ENCODE measurements around the gene FOXRED2. TPM values are rescaled to one million over a fixed set of nuclear protein-coding genes. Genes with fewer than 3 reads are reported as not detected.
"Not testable (repeated sequence)": the region's sequence is repeated elsewhere in the genome, so short reads cannot be mapped to it uniquely, and the experiment has no call there.

Gene FOXRED2
- polyA plus RNA-seq, 1 donor from 2014 or later, result 7.9 TPM

DNA sequence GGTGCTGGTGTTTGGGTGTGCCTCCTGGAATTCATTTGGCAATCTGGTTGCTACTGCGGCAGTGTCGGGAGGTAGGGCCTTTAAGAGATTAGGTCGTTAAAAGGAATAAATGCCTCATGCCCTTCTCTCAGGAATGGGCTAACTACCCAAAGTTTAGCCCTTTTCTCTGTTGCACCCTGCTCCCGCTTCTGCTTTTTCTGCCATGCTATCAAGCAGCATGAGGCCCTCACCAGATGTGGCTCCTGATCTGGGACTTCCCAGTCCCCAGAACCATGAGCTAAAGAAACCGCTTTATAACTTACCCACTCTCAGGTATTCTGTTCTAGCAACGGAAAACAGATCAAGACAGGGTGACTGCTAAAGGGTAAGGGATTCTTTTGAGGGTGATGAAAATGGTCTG is 15.8 kb upstream of the FOXRED2 start:
- Histone ChIP-seq H3K9ac (ENCODE audit: low read length) (no peak overlapping the region), H3K4me2 (ENCODE audit: low read length) (no peak overlapping the region)

GRCh38 chr22:36520423-36520822 is 13.6 kb upstream of the FOXRED2 start:
- peaks cover 4% of the 10 kb centered on the region for H3K36me3 ChIP-seq (ENCODE audit: insufficient read depth, low read length)
- H2AFZ ChIP-seq (ENCODE audit: low read depth, low read length), result no peak overlapping the region
- no peak overlapping the region for H3K27ac ChIP-seq (ENCODE audit: low read length)
- no peak overlapping the region for H3K4me3 ChIP-seq (ENCODE audit: low read length)
- no peaks in the 10 kb centered on the region for H3K27me3 ChIP-seq (ENCODE audit: insufficient read depth, low read depth, low read length)
- no peaks in the 10 kb centered on the region for H3F3A ChIP-seq (ENCODE audit: insufficient read depth, low read length, poor library complexity, severe bottlenecking)
- TF ChIP-seq MXI1 (conservative IDR thresholded peaks at IDR 0.05; ENCODE audit: poor library complexity, severe bottlenecking) (no peak), RAD21 (conservative IDR thresholded peaks at IDR 0.05) (no peak), EZH2 (IDR thresholded peaks at IDR 0.05; ENCODE audit: borderline replicate concordance, insufficient read depth, low read length, poor library complexity, severe bottlenecking) (no peak), REST (IDR thresholded peaks at IDR 0.05; ENCODE audit: borderline replicate concordance) (no peak), EP300 (conservative IDR thresholded peaks at IDR 0.05; ENCODE audit: poor library complexity, severe bottlenecking) (no peak), POLR2AphosphoS5 (IDR thresholded peaks at IDR 0.05) (no peak), SMC3 (conservative IDR thresholded peaks at IDR 0.05; ENCODE audit: poor library complexity) (no peak), TAF1 (IDR thresholded peaks at IDR 0.05; ENCODE audit: low read depth) (no peak)
- TF ChIP-seq, protein P1, sequence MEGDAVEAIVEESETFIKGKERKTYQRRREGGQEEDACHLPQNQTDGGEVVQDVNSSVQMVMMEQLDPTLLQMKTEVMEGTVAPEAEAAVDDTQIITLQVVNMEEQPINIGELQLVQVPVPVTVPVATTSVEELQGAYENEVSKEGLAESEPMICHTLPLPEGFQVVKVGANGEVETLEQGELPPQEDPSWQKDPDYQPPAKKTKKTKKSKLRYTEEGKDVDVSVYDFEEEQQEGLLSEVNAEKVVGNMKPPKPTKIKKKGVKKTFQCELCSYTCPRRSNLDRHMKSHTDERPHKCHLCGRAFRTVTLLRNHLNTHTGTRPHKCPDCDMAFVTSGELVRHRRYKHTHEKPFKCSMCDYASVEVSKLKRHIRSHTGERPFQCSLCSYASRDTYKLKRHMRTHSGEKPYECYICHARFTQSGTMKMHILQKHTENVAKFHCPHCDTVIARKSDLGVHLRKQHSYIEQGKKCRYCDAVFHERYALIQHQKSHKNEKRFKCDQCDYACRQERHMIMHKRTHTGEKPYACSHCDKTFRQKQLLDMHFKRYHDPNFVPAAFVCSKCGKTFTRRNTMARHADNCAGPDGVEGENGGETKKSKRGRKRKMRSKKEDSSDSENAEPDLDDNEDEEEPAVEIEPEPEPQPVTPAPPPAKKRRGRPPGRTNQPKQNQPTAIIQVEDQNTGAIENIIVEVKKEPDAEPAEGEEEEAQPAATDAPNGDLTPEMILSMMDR (IDR thresholded peaks at IDR 0.05; ENCODE audit: poor library complexity, severe bottlenecking), result no peak
- H3K4me2 ChIP-seq (ENCODE audit: low read length), result no peak overlapping the region
- H3K79me2 ChIP-seq (replicated peaks; ENCODE audit: insufficient read depth, low read length), result no peaks in the 10 kb centered on the region
- no peaks in the 10 kb centered on the region for H3K9me2 ChIP-seq (ENCODE audit: insufficient read depth, low read length)
- H3K9ac ChIP-seq (ENCODE audit: low read length), result no peak overlapping the region
- no peaks in the 10 kb centered on the region for H4K20me1 ChIP-seq (ENCODE audit: insufficient read depth)
- no peaks in the 10 kb centered on the region for H3K9me3 ChIP-seq (ENCODE audit: low read length)

More for the DNA sequence above, 15.8 kb upstream of the FOXRED2 start:
- peaks cover 4% of the 10 kb centered on the region for H3K36me3 ChIP-seq (ENCODE audit: insufficient read depth, low read length)
- H3K79me2 ChIP-seq (replicated peaks; ENCODE audit: insufficient read depth, low read length), result peaks cover 3% of the 10 kb centered on the region
- H3K4me3 ChIP-seq (ENCODE audit: low read length), result no peak overlapping the region
- H3K27me3 ChIP-seq (ENCODE audit: insufficient read depth, low read depth, low read length), result no peaks in the 10 kb centered on the region
- H2AFZ ChIP-seq (ENCODE audit: low read depth, low read length), result no peak overlapping the region
- TF ChIP-seq EP300 (conservative IDR thresholded peaks at IDR 0.05; ENCODE audit: poor library complexity, severe bottlenecking) (no peak), POLR2AphosphoS5 (IDR thresholded peaks at IDR 0.05) (no peak), SMC3 (conservative IDR thresholded peaks at IDR 0.05; ENCODE audit: poor library complexity) (no peak)
- no peaks in the 10 kb centered on the region for H4K20me1 ChIP-seq (ENCODE audit: insufficient read depth)
- no peaks in the 10 kb centered on the region for H3K9me3 ChIP-seq (ENCODE audit: low read length)
- H3K27ac ChIP-seq (ENCODE audit: low read length), result no peak overlapping the region
- no peaks in the 10 kb centered on the region for H3F3A ChIP-seq (ENCODE audit: insufficient read depth, low read length, poor library complexity, severe bottlenecking)
- H3K9me2 ChIP-seq (ENCODE audit: insufficient read depth, low read length), result no peaks in the 10 kb centered on the region

DNA sequence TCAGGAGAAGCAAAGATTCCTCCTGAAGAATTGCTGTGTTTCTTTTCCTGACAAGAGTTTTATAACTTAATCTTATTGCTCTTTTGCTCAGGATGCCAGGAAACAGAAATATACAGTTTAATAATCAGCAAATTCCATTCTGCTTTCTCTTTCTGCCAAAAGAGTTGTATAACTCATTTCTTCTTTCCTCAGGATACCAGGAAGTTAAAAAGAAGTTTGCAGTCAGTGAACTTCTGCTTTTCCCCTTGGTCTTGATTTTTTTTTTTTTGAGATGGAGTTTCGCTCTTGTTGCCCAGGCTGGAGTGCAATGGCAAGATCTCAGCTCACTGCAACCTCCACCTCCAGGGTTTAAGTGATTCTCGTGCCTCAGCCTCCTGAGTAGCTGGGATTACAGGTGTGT is 13.1 kb upstream of the FOXRED2 start:
- not testable (repeated sequence) for H3K27ac ChIP-seq (ENCODE audit: low read length); H3K9me3 ChIP-seq (ENCODE audit: low read length); H2AFZ ChIP-seq (ENCODE audit: low read depth, low read length); H3F3A ChIP-seq (ENCODE audit: insufficient read depth, low read length, poor library complexity, severe bottlenecking); H3K27me3 ChIP-seq (ENCODE audit: insufficient read depth, low read depth, low read length); H3K9ac ChIP-seq (ENCODE audit: low read length); H4K20me1 ChIP-seq (ENCODE audit: insufficient read depth); H3K4me2 ChIP-seq (ENCODE audit: low read length); H3K79me2 ChIP-seq (replicated peaks; ENCODE audit: insufficient read depth, low read length); H3K9me2 ChIP-seq (ENCODE audit: insufficient read depth, low read length); H3K4me3 ChIP-seq (ENCODE audit: low read length); H3K36me3 ChIP-seq (ENCODE audit: insufficient read depth, low read length)

All from neural cell (in vitro differentiated cells).